Activated naive CD8-positive, alpha-beta T cell treated with anti-CD3 and anti-CD28 coated beads, Interleukin-2, amount 10 ng/mL, durations not matched to agents 7 days and 5 days (primary cell): ENCODE measurements around the gene PRAMEF1. TPM values are rescaled to one million over a fixed set of nuclear protein-coding genes. Genes with fewer than 3 reads are reported as not detected.
"Not testable (repeated sequence)": the region's sequence is repeated elsewhere in the genome, so short reads cannot be mapped to it uniquely, and the experiment has no call there.

Experiments
- ATAC-seq: fragments of 150-1000 bp; cut with Tn5 transposase; one replicate; pipeline ENCODE4 v1.10.0; 2021; ENCODE audit warnings: low read depth, moderate library complexity
- POLR2A ChIA-PET: fragments of 350-600 bp; sonication (Branson Sonifier 250); formaldehyde crosslinking; loops from one replicate; lab custom pipeline; 2021; ENCODE audit warnings: antibody characterized with exemption; lab: Charles Lee
- DNase-seq: peaks from one replicate; pipeline ENCODE4 v3.0.0; 2021
- H3K27ac Mint-ChIP-seq: one replicate; pipeline ENCODE4 v1.8.0; 2022; ENCODE audit warnings: mild to moderate bottlenecking, mixed read lengths
- H3K27me3 Mint-ChIP-seq: one replicate; pipeline ENCODE4 v1.8.0; 2022; ENCODE audit warnings: mild to moderate bottlenecking, moderate library complexity, mixed read lengths
- H3K36me3 Mint-ChIP-seq: one replicate; pipeline ENCODE4 v1.8.0; 2021; ENCODE audit warnings: mild to moderate bottlenecking, mixed read lengths
- H3K4me1 Mint-ChIP-seq: one replicate; pipeline ENCODE4 v1.8.0; 2021; ENCODE audit warnings: mixed read lengths
- H3K4me3 Mint-ChIP-seq: one replicate; pipeline ENCODE4 v1.8.0; 2022; ENCODE audit warnings: mild to moderate bottlenecking, moderate library complexity, mixed read lengths
- H3K9me3 Mint-ChIP-seq: one replicate; pipeline ENCODE4 v1.8.0; 2021; ENCODE audit warnings: mixed read lengths
- total RNA-seq, 2 experiments: library from RNA; stranded (reverse); gene quantifications; one replicate each; pipeline ENCODE4 v1.2.3, GENCODE V29; 2021

Gene PRAMEF1
- total RNA-seq, 2 experiments from 2014 or later = not detected

DNA sequence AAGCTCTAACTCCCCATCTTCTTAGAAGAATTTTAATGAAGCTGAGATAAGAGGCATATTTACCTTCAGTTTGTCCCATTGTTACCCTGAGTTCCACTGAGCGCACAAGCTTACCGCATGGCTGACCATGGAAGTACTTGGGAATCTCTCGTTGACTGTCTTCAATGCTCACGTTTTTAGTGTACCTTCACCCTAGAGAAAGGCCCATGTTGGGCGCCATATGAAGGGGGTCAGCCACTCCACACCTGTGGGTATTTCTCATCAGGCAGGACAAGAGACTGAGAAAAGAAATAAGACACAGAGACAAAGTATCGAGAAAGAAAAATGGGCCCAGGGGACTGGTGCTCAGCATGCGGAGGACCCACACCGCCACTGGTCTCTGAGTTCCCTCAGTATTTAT lies 6.5 kb upstream of the PRAMEF1 start:
- H3K9me3 Mint-ChIP-seq, H3K27ac Mint-ChIP-seq, ATAC-seq: not testable (repeated sequence)

DNA sequence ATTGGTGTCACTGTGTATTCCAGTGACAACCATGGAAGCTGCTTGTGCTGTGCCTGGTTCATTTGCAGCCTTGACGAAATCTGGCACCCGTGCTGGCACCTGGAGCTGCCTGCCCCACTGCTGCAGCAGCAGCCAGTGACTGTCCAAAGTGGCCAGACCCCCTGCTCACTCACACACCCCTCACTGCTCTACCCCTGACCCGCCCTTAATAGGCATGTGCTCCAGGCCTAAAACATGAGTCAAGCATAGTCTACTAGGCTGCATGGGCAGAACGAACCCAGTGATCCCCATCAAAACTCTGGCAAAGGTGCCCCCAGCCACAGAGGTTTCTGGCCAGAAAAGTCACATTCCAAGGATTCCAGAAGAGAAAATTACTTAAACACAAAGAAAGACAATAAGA lies 7.7 kb downstream of the PRAMEF1 start:
- ATAC-seq (no peak), DNase-seq (no peak)
- H3K36me3 Mint-ChIP-seq = no peaks in the 10 kb centered on the region
- POLR2A ChIA-PET = no interaction called here
- H3K9me3 Mint-ChIP-seq = no peaks in the 10 kb centered on the region
- H3K27me3 Mint-ChIP-seq = peaks cover 9% of the 10 kb centered on the region
- H3K27ac Mint-ChIP-seq = no peak overlapping the region
- no peak overlapping the region for H3K4me3 Mint-ChIP-seq
- no peaks in the 10 kb centered on the region for H3K4me1 Mint-ChIP-seq

More for the DNA sequence above, 6.5 kb upstream of the PRAMEF1 start:
- DNase-seq, H3K4me3 Mint-ChIP-seq, POLR2A ChIA-PET, H3K36me3 Mint-ChIP-seq, H3K27me3 Mint-ChIP-seq, H3K4me1 Mint-ChIP-seq: not testable (repeated sequence)

DNA sequence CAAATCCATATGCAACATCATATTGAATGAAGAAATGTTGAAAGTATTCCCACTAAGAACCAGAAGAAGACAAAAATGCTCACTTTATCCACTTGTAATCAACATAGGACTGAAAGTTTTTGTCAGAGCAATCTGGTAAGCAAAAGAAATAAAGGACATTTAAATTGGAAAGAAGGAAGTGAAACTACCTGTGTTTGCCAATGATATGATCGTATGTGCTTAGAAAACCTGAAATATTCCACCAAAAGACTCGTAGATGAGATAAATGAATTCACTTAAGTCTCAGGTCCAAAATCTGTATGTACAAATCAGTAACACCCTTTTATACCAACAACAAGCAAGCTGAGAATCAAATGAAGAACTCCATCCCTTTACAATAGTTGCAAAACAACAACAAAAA lies 8.5 kb downstream of the PRAMEF1 start:
- Mint-ChIP-seq H3K4me1 (no peaks in the 10 kb centered on the region), H3K4me3 (no peak overlapping the region), H3K27ac (no peak overlapping the region), H3K9me3 (no peaks in the 10 kb centered on the region), H3K27me3 (peaks cover 13% of the 10 kb centered on the region), H3K36me3 (no peaks in the 10 kb centered on the region)
- DNase-seq (no peak), ATAC-seq (no peak)
- POLR2A ChIA-PET = no interaction called here

- DNase-seq = no peak
- POLR2A ChIA-PET = no interaction called here
- Mint-ChIP-seq H3K9me3 (peaks cover 7% of the 10 kb centered on the region), H3K4me3 (no peak overlapping the region), H3K27me3 (peaks cover 25% of the 10 kb centered on the region), H3K4me1 (no peaks in the 10 kb centered on the region), H3K27ac (no peak overlapping the region), H3K36me3 (no peaks in the 10 kb centered on the region)
- no peak for ATAC-seq
These were observed 18.7 kb downstream of the PRAMEF1 start for GRCh38 chr1:12809933-12810332.

DNA sequence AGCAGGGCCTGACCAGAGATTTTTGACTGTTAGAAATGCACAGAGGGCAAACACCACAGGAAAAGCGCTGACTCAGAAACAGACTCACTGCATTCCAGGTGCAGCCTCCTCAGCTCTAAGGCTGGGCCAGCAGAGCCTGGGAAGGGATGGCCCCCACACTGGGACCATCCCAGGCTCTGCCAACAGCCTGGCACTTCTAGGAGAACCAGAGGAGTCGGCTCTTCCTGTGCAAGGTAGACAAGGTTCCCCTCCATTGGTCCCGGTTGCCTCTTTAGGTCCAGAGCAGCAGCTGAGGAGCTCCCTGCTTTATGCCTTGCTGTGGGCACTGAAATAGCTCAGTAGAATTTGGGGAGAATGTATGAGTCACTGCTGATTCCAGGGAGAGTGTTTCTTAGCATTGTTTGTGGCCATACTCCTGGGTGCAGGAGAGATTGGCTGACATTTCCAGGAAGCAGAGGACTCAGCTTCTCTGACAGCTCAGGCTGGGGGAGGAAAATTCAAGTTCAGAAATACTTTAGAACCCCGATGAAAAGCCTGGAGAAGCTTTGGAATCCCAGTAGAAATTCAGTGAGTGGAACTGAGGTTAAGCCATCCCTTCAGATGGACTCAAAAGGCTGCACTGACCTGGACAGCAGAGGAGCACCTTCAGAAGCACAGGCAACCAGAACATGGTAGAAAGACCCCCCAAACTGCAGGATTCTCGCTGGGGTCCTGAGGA lies 19.7 kb downstream of the PRAMEF1 start:
- ATAC-seq (no peak), DNase-seq (no peak)
- Mint-ChIP-seq H3K27ac (no peak overlapping the region), H3K36me3 (no peaks in the 10 kb centered on the region), H3K4me3 (no peak overlapping the region), H3K9me3 (peaks cover 5% of the 10 kb centered on the region), H3K27me3 (peaks cover 27% of the 10 kb centered on the region), H3K4me1 (no peaks in the 10 kb centered on the region)
- POLR2A ChIA-PET = no interaction called here

DNA sequence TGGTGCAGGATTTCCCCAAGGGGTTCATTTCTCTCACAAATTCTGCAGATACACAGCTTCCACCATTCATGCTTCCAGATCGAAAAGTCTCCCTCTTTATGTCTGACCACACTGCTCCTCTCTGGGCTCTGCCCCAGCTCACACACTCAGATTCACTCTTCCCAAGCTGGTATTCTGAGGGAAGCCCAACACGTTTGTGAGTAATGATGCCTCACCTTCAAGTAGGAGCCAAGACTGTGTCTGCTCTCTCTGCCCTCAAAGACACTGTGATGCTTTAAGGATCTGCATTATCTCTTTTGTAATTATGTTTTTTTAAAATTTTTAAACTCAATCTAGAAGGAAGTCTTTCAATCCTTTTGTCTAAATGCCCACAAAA lies 20.2 kb downstream of the PRAMEF1 start:
- Mint-ChIP-seq H3K27me3 (peaks cover 27% of the 10 kb centered on the region), H3K9me3 (peaks cover 5% of the 10 kb centered on the region), H3K4me1 (no peaks in the 10 kb centered on the region), H3K27ac (no peak overlapping the region), H3K36me3 (no peaks in the 10 kb centered on the region), H3K4me3 (no peak overlapping the region)
- POLR2A ChIA-PET = no interaction called here
- ATAC-seq = no peak
- no peak for DNase-seq

DNA sequence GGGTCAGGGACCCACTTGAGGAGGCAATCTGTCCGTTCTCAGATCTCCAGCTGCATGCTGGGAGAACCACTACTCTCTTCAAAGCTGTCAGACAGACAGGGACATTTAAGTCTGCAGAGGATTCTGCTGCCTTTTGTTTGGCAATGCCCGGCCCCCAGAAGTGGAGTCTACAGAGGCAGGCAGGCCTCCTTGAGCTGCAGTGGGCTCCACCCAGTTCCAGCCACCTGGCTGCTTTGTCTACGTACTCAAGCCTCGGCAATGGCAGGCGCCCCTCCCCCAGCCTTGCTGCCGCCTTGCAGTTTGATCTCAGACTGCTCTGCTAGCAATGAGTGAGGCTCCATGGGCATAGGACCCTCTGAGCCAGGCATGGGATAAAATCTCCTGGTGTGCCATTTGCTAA lies 27.9 kb downstream of the PRAMEF1 start:
- H3K4me1 Mint-ChIP-seq, H3K36me3 Mint-ChIP-seq, H3K9me3 Mint-ChIP-seq, H3K27ac Mint-ChIP-seq, POLR2A ChIA-PET, ATAC-seq, DNase-seq, H3K4me3 Mint-ChIP-seq: not testable (repeated sequence)
- H3K27me3 Mint-ChIP-seq = peaks cover 20% of the 10 kb centered on the region

DNA sequence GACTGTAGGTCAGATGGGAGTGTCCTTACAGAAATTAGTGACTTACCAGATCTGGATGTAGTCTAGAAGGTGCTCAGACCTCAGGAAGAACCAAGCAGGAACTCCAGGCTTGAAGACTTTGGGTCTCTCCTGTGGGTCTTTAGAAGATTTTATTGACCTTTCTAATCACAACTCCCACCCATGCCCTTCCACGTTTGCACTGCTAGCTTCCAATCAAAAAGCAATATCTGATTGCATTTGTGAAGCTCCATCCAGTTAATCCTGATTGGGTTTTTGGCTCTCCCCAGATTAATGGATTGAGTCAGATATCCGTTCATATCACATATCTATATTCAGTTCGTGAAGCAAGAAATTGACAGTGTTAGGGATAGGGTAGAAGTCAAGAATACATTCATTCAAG lies 40.1 kb downstream of the PRAMEF1 start, which contains the start of gene PRAMEF11:
Gene PRAMEF11 (minus strand): TSS at position 101 of the 400 bp plus-strand sequence. CDS start 2,621 bp downstream, outside the sequence.
- H3K27ac Mint-ChIP-seq, H3K27me3 Mint-ChIP-seq, H3K4me1 Mint-ChIP-seq, H3K9me3 Mint-ChIP-seq, H3K36me3 Mint-ChIP-seq, H3K4me3 Mint-ChIP-seq, DNase-seq, ATAC-seq, POLR2A ChIA-PET: not testable (repeated sequence)

- H3K27ac Mint-ChIP-seq, H3K27me3 Mint-ChIP-seq, ATAC-seq, H3K4me3 Mint-ChIP-seq, DNase-seq, H3K4me1 Mint-ChIP-seq, H3K36me3 Mint-ChIP-seq, H3K9me3 Mint-ChIP-seq, POLR2A ChIA-PET: not testable (repeated sequence)
These were observed 42.1 kb downstream of the PRAMEF1 start for GRCh38 chr1:12833251-12833650.

Other genes with a start within 250 kb of the PRAMEF1 start
- gene DHRS3, start 173.2 kb upstream of the PRAMEF1 start, total RNA-seq = 100 to 1,000 TPM; 105 to 109 TPM
- not detected for gene AADACL4, start 147.3 kb upstream of the PRAMEF1 start, total RNA-seq
- not detected for gene AADACL3, start 75.3 kb upstream of the PRAMEF1 start, total RNA-seq
- not detected for gene CFAP107, start 45.2 kb upstream of the PRAMEF1 start, total RNA-seq
- gene PRAMEF12, start 17.7 kb upstream of the PRAMEF1 start, total RNA-seq = not detected
- not detected for gene PRAMEF11, start 40.0 kb downstream of the PRAMEF1 start, total RNA-seq
- not detected for gene HNRNPCL1, start 57.3 kb downstream of the PRAMEF1 start, total RNA-seq
- not detected for gene PRAMEF2, start 65.7 kb downstream of the PRAMEF1 start, total RNA-seq
- gene PRAMEF4, start 94.8 kb downstream of the PRAMEF1 start, total RNA-seq = not detected
- gene PRAMEF10, start 106.9 kb downstream of the PRAMEF1 start, total RNA-seq = not detected
- gene PRAMEF7, start 125.2 kb downstream of the PRAMEF1 start, total RNA-seq = not detected
- not detected for gene PRAMEF6, start 156.2 kb downstream of the PRAMEF1 start, total RNA-seq